GM10248 (cell line): ENCODE data around the gene TBX19.

Source experiments
- CTCF ChIA-PET: fragments of 300-600 bp; sonication (Branson Sonifier 250); formaldehyde crosslinking; extraction: SDS; loops from one replicate; lab custom pipeline; 2021; ENCODE audit warnings: antibody characterized with exemption; lab: Yijun Ruan, JAX
- POLR2A ChIA-PET: fragments of 350-650 bp; sonication (Branson Sonifier 250); formaldehyde crosslinking; extraction: SDS; loops from one replicate; lab custom pipeline; 2020; ENCODE audit warnings: antibody characterized with exemption; lab: Yijun Ruan, JAX
- DNase-seq: peaks from one replicate; pipeline ENCODE4 v3.0.0; 2012; ENCODE audit errors: extremely low spot score
- TF ChIP-seq, protein P1 (sequence below): IDR thresholded peaks from 2 replicates; pipeline ENCODE4 v1.5.1; 2012; ENCODE audit warnings: mild to moderate bottlenecking, low read depth; ENCODE audit errors: extremely low read depth, missing control alignments, control extremely low read depth

Gene TBX19

DNA sequence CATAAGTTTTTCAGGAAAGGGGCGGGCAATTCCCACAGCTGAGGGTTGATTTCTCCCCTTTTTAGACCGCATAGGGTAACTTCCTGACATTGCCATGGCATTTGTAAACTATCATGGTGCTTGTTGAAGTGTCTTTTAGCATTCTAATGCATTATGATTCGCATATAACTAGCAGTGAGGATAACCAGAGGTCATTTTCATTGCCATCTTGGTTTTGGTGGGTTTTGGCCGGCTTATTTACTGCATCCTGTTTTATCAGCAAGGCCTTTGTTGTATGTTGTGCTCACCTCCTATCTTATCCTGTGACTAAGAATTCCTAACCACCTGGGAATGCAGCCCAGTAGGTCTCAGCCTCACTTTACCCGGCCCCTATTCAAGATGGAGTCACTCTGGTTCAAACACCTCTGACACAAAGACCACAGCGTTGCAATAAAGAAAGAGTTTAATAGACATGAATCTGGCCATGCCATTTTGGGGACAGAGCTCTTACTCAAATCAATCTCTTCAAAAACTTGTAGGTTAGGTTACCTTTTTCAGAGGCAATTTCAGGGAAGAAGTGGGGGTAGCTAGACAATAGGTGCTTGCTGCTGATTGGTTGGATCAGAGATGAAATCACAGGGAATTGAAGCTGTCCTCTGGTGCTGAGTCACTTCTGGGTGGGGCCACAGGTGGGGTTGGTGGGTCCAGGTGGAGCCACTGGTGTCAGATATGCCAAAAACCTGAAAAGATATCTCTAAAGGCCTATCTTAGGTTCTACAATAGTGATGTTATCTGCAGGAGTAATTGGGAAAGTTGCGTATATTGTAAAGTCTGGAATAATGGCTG, 23.3 kb downstream of the TBX19 start:
- TF ChIP-seq, protein P1, sequence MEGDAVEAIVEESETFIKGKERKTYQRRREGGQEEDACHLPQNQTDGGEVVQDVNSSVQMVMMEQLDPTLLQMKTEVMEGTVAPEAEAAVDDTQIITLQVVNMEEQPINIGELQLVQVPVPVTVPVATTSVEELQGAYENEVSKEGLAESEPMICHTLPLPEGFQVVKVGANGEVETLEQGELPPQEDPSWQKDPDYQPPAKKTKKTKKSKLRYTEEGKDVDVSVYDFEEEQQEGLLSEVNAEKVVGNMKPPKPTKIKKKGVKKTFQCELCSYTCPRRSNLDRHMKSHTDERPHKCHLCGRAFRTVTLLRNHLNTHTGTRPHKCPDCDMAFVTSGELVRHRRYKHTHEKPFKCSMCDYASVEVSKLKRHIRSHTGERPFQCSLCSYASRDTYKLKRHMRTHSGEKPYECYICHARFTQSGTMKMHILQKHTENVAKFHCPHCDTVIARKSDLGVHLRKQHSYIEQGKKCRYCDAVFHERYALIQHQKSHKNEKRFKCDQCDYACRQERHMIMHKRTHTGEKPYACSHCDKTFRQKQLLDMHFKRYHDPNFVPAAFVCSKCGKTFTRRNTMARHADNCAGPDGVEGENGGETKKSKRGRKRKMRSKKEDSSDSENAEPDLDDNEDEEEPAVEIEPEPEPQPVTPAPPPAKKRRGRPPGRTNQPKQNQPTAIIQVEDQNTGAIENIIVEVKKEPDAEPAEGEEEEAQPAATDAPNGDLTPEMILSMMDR: no peak
- CTCF ChIA-PET: interaction anchor here (1.0 to 4.0 kb wide), 6 partner anchors 9 to 68 kb away, joined by 3 to 14 read pairs (median 4); no protein-coding TSS in a partner anchor
- POLR2A ChIA-PET: no interaction called here
- no peak for DNase-seq

DNA sequence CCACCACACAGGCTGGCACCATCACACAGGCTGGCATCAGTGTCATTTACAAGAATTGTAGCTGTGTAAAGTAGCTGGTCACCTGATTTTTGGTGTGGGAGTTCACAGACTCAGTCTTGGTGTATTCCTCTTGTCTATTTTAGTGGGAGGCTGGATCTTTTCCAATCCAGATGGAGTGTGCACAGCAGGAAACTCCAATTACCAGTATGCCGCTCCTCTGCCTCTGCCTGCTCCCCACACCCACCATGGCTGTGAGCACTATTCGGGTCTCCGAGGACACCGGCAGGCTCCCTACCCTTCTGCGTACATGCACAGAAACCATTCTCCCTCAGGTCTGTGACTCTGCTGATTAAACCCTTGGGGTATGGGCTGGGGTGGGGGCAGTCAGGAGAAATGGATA, 24.2 kb downstream of the TBX19 start:
- TF ChIP-seq, protein P1: no peak
- ChIA-PET POLR2A (no interaction called here), CTCF (interaction anchor here (0.7 to 4.0 kb wide), 8 partner anchors 8 to 159 kb away, joined by 3 to 14 read pairs (median 4); no protein-coding TSS in a partner anchor)
- DNase-seq: no peak

DNA sequence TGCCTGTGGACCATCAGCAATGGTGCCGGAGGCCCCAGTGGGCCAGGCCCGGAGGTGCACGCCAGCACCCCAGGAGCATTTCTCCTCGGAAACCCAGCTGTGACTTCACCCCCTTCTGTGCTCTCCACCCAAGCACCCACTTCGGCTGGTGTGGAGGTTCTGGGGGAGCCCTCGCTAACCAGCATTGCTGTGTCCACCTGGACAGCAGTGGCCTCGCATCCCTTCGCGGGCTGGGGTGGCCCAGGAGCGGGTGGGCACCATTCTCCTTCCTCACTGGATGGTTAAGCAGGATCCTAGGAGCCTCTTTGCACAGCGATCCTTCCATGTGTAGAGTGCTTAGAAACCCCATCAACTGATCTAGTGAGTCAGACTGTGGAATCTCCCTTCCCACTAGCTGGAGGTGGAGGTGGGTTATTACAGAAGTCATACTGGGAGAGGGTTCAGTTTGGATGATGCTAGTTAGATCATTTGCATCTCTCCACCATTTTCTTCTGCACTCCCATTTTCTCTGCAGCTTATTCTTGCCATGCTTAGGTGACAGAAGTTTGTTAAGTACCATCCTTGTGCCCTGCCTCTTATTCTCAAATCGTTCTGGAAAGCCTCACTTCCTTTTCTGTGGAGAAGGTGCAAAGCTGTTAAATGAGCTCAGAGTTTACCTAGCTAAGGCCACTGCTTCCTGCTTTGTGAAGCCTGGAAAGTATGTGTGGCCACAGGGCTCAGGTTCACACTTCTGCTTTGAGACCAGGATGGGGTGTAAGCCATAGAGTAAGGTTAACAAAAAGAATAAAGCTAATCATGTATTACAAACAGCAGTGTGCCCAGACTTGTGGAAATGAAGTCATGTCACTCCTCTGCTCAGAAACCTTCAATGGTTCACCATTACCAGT, 32.3 kb downstream of the TBX19 start:
- CTCF ChIA-PET: interaction anchor here (0.9 to 1.9 kb wide), 8 partner anchors 9 to 230 kb away, joined by 3 to 7 read pairs (median 4); no protein-coding TSS in a partner anchor
- TF ChIP-seq, protein P1: no peak

DNA sequence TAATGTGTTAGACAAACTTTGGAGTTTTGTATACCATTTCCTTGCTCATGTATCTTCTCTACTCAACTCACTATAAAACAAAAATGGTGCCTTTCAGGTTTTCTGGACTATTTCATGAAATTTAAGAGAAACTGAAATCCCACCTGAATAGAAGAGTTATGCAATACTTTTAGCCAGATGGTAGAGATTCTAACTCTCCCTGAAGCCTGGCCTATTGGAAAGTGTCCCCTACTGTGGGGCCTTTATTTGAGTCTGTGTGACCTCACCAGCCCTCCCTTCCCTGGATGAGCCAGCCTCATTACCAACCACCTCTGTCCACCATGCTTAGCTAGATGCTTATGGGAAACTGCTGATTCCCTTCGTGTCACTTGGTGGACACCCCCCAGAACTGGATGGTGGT, 35.5 kb downstream of the TBX19 start:
- ChIA-PET CTCF (interaction anchor here (1.1 to 1.4 kb wide), 2 partner anchors 12 to 27 kb away, joined by 3 to 5 read pairs; no protein-coding TSS in a partner anchor), POLR2A (no interaction called here)
- TF ChIP-seq, protein P1: no peak
- no peak for DNase-seq

More for the DNA sequence above, 32.3 kb downstream of the TBX19 start:
- DNase-seq: no peak
- POLR2A ChIA-PET: no interaction called here

DNA sequence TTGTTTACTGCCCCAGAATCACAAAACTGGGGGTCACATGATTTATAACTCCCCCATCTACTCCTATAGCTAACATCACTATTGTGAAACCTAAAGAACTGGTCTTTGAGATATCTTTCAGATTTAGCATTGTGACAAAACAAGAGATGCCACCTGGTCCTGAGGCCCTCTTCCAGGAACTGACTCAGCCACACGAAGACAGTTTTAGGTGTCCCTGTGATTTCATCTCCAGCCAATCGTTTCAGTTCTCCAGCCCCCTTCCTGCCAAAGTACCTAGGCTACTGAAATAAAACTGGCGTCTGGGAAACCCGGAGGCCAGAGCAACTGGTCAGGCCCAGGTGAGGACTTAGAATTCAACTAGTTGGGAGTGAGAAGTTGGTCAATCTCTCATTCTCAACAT, 36.6 kb downstream of the TBX19 start:
- ChIA-PET CTCF (no interaction called here), POLR2A (no interaction called here)
- DNase-seq: no peak
- TF ChIP-seq, protein P1: no peak

DNA sequence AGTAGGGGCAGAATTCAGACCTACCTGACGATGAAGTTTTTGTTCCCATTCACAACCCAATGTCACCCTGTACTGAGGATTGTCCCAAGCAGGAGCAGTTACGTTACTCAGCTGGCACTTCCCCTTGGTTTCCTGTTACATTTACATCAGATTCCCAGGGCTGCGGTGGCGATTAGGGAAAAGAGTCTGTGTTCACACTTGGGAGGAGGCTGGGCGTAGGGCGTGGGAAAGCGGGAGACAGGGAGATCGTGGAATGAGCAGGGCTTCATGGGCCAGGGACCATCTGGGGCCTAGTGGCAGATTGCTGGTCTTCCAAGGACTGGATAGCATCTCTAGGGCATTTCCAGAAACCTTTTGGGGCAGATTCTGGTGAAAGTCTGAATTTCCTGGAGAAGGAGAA, 39.0 kb downstream of the TBX19 start:
- no peak for DNase-seq
- POLR2A ChIA-PET: no interaction called here
- CTCF ChIA-PET: no interaction called here
- TF ChIP-seq, protein P1: no peak
